ENCODE results near the gene BFSP1.

GRCh38 chr20:17531665-17532025 is 466 bp upstream of the BFSP1 start:
- no peak for TF ChIP-seq USF2 (IDR thresholded peaks at IDR 0.05; ENCODE audit: low read length)
- TF ChIP-seq CTCF (IDR thresholded peaks at IDR 0.05; ENCODE audit: control extremely low read depth in 1 of 3, insufficient read depth in 1 of 3, low read depth in 1 of 3, low read length in 3 of 3): no peak
- TF ChIP-seq CHD2 (IDR thresholded peaks at IDR 0.05; ENCODE audit: low read length): no peak
- no peak for TF ChIP-seq ATF2 (IDR thresholded peaks at IDR 0.05; ENCODE audit: low read length)
